NCI-H2196 (cell line): Measurements from ENCODE around the gene SLC13A1.
"Not testable (repeated sequence)": the region's sequence is repeated elsewhere in the genome, so short reads cannot be mapped to it uniquely, and the experiment has no call there.

Experiments used
- DNase-seq: peaks from one replicate; lab custom pipeline; 2025; ENCODE audit not compliant: unreplicated experiment; lab: John Stamatoyannopoulos, UW

Gene SLC13A1

GRCh38 chr7:123131140-123131539, 68.6 kb downstream of the SLC13A1 start:
- no peak for DNase-seq

GRCh38 chr7:123126691-123127090, 73.1 kb downstream of the SLC13A1 start:
- DNase-seq: no peak

GRCh38 chr7:123126171-123126570, 73.6 kb downstream of the SLC13A1 start:
- DNase-seq: no peak

GRCh38 chr7:123125231-123125630, 74.5 kb downstream of the SLC13A1 start:
- no peak for DNase-seq

- DNase-seq: no peak
Observed at GRCh38 chr7:123122916-123123315, 76.9 kb downstream of the SLC13A1 start.

GRCh38 chr7:123120286-123120685, 79.5 kb downstream of the SLC13A1 start:
- no peak for DNase-seq

- DNase-seq: no peak
Observed at GRCh38 chr7:123115331-123115730, 84.4 kb downstream of the SLC13A1 start.

DNA sequence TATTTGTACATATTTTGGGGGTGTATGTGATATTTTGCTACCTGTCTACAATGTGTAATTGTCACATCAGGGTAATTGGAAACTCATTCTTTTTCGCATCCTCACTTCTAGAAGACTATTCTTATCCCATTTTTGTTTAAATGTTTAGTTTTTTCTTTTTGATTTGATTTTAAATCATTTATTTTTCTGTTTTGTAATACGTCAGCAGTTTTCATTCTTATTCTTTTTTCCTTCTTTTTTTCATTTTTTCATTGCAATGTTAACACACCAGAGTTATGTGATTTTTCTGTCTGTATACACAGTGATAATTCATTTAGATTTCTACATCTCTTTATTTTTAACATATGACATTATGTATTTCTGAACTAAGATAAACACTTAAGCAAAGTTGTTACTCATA, 85.5 kb downstream of the SLC13A1 start:
- no peak for DNase-seq

DNA sequence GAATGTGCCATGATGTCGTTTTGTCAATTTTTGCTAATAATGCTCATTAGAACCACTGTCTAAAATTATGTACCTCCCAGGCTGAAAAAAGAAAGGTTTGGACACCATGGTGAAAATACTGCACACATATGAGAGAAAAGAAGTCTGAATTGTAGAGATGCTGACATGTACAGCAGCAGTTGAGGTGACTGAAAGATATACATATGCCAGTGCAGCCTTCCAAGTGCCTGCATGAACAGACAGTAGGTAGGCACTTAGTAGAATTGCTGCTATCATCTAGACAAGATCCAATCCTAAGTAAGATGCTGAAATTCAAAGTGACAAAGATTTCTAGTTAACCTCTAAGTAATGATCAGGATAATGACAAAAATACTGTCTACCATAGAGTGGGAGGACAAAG, 86.9 kb downstream of the SLC13A1 start:
- no peak for DNase-seq

GRCh38 chr7:123099712-123100111, 100.1 kb downstream of the SLC13A1 start:
- DNase-seq: no peak

DNA sequence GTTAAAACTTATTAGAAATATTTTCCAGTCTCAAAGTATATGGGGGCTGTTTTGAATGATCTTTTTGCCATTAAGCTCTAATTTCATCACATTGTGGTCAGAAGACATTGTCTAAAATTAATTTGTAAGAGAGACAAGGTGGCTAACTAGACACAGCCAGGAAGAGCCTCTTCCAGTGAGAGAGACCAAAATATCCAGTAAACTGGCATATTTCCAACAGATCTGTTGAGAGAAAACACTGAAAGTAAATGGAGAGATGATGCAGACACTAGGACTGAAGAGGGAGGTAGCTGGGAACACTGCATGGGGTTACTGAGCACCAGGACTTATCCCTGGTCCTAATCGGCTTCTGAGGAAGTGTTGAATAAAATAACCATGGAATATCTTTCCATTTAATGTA, 102.8 kb downstream of the SLC13A1 start:
- no peak for DNase-seq

GRCh38 chr7:123096434-123096833, 103.3 kb downstream of the SLC13A1 start:
- DNase-seq: no peak

DNA sequence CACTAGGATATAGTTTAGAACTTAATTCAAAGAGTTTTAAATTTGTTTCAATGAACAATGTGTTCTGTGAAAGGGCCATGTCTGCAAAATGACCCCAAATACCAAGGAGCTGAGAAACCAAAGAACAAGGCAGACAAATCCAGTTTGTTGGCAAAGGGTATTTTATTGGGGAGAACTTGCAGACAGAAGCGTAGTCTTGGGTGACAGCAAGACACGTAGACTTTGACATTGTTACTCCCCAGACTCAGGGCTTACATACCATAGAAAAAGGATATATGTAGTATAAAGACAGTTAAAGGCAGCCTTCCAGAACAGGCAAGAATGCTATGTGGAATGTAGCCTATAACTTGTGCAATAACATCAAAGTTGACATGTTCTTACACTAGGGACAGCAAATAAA, 109.3 kb downstream of the SLC13A1 start:
- no peak for DNase-seq

GRCh38 chr7:123086910-123087309, 112.9 kb downstream of the SLC13A1 start:
- not testable (repeated sequence) for DNase-seq

GRCh38 chr7:123084861-123085260, 114.9 kb downstream of the SLC13A1 start:
- not testable (repeated sequence) for DNase-seq

DNA sequence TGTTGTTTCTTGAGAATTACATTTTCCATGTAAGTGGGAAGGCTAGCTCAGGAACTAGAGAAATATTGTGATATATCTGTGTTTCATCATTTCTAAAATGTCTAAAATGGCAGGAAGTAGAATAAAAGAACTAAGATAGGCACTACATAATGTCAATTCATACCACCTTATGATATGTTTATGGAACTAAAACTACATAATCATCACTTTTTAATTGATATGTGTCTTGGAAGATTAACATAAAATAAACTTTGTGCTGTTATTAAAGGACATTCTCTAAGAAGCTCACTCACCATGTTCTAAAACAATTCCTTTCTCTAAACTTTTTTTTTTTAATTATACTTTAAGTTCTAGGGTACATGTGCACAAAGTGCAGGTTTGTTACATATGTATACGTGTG, 120.7 kb downstream of the SLC13A1 start:
- no peak for DNase-seq

DNA sequence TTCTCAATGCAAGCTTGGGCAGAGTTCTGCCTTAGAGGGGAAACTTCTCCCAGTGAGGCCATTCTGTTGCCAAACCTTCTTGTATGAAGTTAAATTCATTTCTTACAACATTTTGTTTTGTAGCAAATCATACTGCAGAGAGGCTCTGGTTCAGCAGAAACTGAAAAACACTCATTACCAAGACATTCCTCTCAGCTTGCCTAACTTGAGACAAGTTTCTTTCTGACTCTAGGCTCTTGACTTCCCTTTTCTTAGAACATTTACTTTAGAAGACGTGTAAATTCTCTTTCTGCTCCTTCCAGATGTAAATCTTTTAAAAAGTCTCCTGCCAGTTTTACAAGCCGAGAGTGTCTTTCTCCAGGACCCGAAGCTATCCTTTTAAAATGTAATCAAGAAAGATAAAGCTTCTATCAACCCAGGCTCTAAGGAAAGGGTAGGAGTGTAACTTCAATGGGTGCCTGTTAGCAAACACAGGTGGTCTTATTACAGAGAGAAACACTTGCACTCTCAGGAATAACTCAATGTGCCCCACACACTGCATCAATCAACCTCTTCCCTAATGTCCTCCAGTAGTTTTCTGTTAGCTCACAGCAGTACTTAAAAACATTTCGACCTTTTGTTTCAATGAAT, 123.8 kb downstream of the SLC13A1 start:
- DNase-seq: no peak

DNA sequence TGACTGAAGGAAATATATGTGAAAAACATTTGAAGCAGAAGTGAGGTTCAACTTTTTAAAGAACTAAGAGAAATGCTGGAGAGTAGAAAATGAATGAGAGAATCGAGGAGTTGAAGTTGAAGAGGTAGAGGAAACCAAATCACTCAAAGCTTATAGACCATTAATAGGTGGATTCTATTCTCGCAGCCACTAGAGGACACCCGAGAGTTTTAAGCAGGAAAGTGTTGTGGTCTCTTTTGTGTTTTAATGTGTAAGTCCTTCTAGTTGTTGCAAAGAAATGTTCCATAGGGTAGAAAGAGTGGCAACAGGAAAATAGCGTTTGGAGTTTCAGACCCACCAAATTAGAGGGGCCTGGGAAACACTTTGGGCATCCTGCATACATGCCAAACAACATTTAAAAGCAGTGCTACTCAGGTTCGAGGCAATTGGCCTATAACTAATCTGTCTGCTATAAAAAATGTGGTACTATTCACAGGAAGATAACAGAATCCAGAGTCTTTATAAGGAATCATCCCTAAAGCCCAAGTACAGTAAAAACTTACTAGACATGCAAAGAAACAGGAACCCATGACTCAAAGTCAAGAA, 129.0 kb downstream of the SLC13A1 start:
- no peak for DNase-seq

- no peak for DNase-seq
Observed at GRCh38 chr7:123067814-123068213, 132.0 kb downstream of the SLC13A1 start.
